HPDE6-E6E7 (cell line): ENCODE results near the gene SPRR1A.

ENCODE experiments used
- DNase-seq: peaks from one replicate; pipeline ENCODE4 v3.0.0; 2011; ENCODE audit warnings: missing footprints; ENCODE audit errors: extremely low spot score

Gene SPRR1A

DNA sequence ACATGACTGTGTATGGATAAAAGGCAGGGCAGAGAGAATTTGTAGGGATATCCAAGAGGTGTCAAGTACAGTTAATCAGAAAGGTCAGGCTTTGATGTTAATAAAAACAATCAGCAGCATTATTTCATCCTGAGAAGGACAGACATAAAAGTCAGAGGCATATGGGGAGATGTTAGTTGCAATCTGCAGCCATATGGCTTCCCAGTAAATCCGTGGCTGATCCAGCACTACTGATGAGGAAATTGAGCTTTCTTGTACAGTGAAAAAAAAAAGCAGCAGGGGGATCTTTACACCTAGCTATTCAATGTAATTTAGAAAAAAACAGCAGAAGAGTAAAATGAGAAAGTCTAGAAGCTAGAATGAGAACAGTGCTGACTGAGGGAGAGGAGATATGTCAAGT, 44.9 kb downstream of the SPRR1A start:
- no peak for DNase-seq

DNA sequence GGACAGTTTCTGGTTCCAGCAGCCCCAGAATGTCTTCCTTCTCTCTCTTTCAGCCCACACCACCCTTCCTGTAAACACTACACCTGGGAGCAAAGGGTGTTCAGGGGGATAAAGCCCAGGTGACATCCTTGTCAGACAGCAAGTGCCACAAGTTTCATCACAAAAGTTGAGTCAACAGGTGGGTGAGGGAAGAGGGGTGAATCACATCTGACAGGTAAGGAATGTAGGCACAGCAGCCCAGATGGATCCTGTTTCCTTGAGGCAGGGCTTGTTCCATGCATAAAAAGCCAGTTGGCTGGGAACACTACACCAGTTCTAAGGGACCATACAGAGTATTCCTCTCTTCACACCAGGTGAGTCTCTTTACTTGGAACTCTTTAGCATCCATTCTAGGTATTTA, 47.0 kb downstream of the SPRR1A start, which contains the start of gene SPRR1B:
Gene SPRR1B (plus strand): TSS at position 309 of the 400 bp plus-strand sequence. CDS start 1,143 bp downstream, outside the sequence.
- peak; percentile 64 for DNase-seq

DNA sequence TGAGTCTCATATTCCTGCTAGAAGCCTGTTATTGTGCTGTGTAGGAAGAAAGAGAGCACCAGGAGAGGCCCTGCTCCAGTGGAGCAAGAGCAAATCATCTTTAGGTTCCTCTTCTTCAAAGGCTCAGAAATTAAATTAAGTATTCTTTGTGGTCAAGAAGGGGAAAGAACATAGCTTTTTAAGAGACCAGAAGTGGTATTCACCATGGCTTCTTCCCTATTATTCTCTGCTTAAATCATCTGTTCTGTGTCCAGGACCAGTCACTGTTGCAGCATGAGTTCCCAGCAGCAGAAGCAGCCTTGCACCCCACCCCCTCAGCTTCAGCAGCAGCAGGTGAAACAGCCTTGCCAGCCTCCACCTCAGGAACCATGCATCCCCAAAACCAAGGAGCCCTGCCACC, 48.2 kb downstream of the SPRR1A start:
- DNase-seq = no peak

DNA sequence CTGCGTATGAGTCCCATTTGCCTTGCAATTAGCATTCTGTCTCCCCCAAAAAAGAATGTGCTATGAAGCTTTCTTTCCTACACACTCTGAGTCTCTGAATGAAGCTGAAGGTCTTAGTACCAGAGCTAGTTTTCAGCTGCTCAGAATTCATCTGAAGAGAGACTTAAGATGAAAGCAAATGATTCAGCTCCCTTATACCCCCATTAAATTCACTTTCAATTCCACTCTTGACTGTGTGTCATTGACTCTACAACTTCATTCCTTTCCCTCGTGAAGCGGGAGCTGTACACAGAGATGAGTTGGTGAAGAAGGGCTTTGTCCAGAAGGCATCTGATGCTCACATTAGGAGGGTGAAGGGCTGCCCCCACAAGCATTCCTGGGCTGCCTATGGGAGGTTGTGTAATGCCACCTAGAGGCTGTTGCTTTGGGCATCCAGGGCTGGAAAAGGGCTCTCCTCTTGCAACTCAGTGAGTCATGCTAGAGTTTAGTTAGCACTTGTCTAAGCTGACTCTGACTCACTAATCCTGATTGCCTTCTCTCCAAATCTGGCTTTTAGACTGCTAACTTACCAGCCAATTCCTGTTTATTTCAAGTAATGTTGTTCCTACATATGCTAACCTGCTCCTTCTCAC, 48.9 kb downstream of the SPRR1A start:
- peak; percentile 84 for DNase-seq

DNA sequence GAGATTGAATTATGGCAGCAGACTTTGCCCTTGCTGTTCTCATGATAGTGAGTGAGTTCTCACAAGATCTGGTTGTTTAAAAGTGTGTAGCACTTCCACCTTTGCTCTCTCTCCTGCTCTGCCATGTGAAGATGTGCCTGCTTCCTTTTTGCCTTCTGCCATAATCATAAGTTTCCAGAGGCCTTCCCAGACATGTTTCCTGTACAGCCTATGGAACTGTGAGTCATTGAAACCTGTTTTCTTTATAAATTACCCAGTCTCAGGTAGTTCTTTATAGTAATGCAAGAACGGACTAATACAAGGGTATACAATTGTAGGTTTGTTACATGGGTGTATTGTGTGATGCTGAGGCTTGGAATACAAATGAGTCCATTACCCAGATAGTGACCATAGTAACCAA, 51.3 kb downstream of the SPRR1A start:
- no peak for DNase-seq
